Breast epithelium (tissue), 3 donors: ENCODE results near the gene WSB1.

Experiments
- CTCF ChIP-seq, 3 donors: fragments of 450-650 bp; IDR thresholded peaks; one replicate each; pipeline ENCODE4 v1.5.1; 2016 to 2017; ENCODE audit warnings: antibody characterized with exemption in 3 of 3, mild to moderate bottlenecking in 3 of 3, moderate library complexity in 3 of 3
- POLR2A ChIP-seq: fragments of 450-650 bp; IDR thresholded peaks from one replicate; pipeline ENCODE4 v1.6.1; 2016; ENCODE audit warnings: antibody characterized with exemption, mild to moderate bottlenecking, moderate library complexity

GRCh38 chr17:27269974-27270373 lies 23.9 kb upstream of the WSB1 start:
- TF ChIP-seq CTCF (IDR thresholded peaks at IDR 0.05) (no peak), POLR2A (no peak)
